Subcutaneous abdominal adipose tissue (tissue), 5 donors: ENCODE results near the gene REM2.
"Not testable (repeated sequence)": the region's sequence is repeated elsewhere in the genome, so short reads cannot be mapped to it uniquely, and the experiment has no call there.

Experiments used
- H3K27ac ChIP-seq: one replicate; pipeline ENCODE4 v1.7.0; 2013; ENCODE audit warnings: low read depth, mild to moderate bottlenecking, inconsistent platforms, low read length, moderate library complexity
- H3K27me3 ChIP-seq, 5 donors: one replicate each; pipeline ENCODE4 v1.7.0; 2013; ENCODE audit warnings: low read length in 5 of 5, inconsistent platforms in 1 of 5; ENCODE audit not compliant: control insufficient read depth in 5 of 5, insufficient read depth in 4 of 5
- H3K36me3 ChIP-seq, 5 donors: one replicate each; pipeline ENCODE4 v1.7.0; 2013; ENCODE audit warnings: low read length in 5 of 5; ENCODE audit not compliant: control insufficient read depth in 5 of 5, insufficient read depth in 5 of 5
- H3K4me1 ChIP-seq, 5 donors: one replicate each; pipeline ENCODE4 v1.7.0; 2013; ENCODE audit warnings: low read length in 5 of 5, mild to moderate bottlenecking in 3 of 5, moderate library complexity in 1 of 5; ENCODE audit not compliant: control insufficient read depth in 5 of 5, insufficient read depth in 5 of 5
- H3K4me3 ChIP-seq, 5 donors: one replicate each; pipeline ENCODE4 v1.7.0; 2013; ENCODE audit warnings: low read length in 5 of 5, low read depth in 1 of 5
- H3K9ac ChIP-seq, 5 donors: one replicate each; pipeline ENCODE4 v1.7.0; 2013; ENCODE audit warnings: low read length in 5 of 5, mild to moderate bottlenecking in 4 of 5, moderate library complexity in 3 of 5
- H3K9me3 ChIP-seq, 5 donors: one replicate each; pipeline ENCODE4 v1.7.0; 2013; ENCODE audit warnings: low read length in 5 of 5; ENCODE audit not compliant: control insufficient read depth in 5 of 5
- donor health status: healthy.
- donor health status: healthy.
- donor health status: healthy.
- donor health status: healthy.
- donor health status: healthy.

REM2 gene

DNA sequence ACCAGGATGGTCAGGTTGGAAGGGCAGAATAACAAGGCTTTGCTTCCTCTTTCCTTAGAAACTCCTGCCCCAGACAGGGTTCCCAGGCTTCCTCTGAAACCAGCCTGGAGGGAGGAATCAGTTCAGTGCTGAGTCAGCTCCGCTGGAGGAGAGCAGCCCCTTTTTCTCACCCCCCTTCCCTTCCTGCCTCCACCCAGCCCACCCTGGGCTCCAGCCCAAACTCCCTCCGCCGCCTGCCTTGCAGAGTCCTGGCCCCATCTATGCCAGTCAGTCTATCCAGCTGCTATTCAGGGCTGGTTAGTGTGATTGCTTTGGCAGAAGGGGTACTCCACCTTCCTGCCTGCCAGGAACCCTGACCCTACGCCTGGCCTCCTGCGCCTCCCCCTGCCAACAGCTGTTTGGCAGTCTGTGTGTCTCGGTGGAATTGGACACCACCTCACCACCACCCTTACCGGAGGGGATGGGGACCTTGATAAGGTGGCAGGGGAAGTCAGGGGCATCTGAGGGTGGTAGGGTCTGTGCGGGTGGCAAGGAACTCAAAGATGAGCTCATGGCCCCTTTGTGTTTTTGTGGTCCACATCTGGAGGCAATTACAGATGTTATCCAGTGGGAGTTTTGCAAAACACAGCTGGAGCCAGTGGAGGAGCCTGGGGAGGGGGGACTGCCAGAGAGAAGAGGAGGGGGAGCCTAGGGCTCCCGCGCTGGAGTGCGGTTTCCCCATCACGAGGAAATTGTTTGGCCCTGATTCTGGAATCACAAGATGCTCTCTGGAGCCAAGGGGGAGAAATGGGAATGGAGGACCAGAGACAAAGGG, 34.5 kb upstream of the REM2 start:
- Histone ChIP-seq H3K4me3 (peak overlapping the region in 4 of 5 donors; percentile 17 to 36 (median 28)), H3K9ac (peak overlapping the region; percentile 24 to 58 (median 44)), H3K36me3 (peaks cover 0 to 36% (median 33%) of the 10 kb centered on the region in 5 donors), H3K27ac (peak overlapping the region; percentile 88), H3K4me1 (peaks cover 24 to 76% (median 72%) of the 10 kb centered on the region in 5 donors), H3K9me3 (no peaks in the 10 kb centered on the region), H3K27me3 (no peaks in the 10 kb centered on the region)

DNA sequence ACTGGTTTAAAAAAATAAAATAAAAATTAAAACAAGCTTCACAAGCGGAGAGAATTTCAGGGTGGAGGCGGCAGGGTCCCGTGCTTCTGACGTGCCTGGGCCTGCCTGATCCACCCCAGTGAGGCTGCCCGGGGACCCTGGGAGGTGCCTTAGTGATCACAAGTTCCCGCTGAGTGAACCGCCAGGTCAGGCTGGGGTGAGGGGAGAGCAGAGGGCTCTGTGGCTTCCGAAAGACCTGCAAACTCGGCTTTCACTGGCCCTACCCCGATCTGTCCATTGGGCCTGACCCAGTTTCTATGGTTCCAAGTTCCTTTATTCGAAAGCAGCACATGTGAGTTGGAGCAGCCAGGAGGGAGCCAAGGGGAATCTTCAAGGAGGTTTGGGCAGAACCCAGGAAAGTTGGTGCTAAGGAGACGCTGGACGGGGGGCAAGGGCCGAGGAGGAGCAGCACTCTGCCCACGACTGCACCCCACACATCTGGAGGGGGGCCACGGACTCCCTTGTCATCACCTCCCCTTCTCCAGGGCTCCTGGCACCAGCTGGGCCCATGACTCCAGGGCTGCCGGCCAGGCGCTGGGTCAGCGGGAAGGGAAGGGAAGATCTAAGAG, 33.7 kb upstream of the REM2 start:
- Histone ChIP-seq H3K36me3 (peaks cover 0 to 28% (median 26%) of the 10 kb centered on the region in 5 donors), H3K27me3 (no peaks in the 10 kb centered on the region), H3K9ac (peak overlapping the region in 3 of 5 donors; percentile 24 to 60 (median 46)), H3K27ac (peak overlapping the region; percentile 88), H3K4me1 (peaks cover 24 to 76% (median 72%) of the 10 kb centered on the region in 5 donors), H3K9me3 (no peaks in the 10 kb centered on the region), H3K4me3 (peak overlapping the region in 2 of 5 donors; percentile 11 to 33)

DNA sequence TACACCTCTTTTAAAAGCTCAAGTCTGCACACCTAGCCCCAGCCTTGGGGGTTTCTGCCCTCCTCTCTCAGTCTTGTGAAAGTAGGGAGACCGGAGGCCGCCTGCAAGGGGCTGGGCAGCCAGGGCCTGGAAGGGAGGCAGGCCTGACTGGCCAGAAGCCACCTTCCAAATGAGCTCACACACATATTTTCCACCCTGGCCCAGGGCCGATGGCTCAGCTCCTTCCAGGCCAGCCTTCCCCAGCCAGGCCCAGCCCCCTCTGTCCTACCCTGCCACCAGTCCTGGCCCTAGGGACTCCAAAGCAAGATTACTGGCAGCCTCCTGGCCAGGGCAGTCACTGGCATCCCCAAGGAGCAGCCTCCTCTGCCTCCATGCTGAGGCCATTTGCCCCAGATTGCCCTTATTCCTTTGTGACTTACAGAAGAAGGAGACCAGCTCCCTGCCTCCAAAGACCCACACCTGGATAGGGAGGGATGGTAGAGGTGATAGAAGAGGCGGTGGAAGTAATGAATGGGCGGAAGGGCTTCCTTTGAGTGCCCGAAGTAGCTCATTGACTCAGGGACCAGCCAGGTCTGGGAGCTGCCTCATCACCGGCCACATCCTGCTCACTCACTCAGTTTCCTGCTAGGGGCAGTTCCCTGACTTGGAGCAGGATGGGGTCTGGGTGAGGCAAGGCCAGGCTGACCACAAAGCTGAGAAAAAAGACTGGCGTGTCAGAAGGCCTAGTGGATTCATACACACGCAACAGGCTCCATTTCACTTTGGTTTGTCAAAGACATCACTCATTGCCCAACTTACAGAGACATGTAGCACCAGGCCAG, 31.9 kb upstream of the REM2 start:
- Histone ChIP-seq H3K4me1 (peaks cover 21 to 65% (median 61%) of the 10 kb centered on the region in 5 donors), H3K4me3 (peak overlapping the region in 2 of 5 donors; percentile 10 to 32)

GRCh38 chr14:22852178-22852577, 30.8 kb upstream of the REM2 start:
- H3K4me3 ChIP-seq, H3K9ac ChIP-seq, H3K9me3 ChIP-seq, H3K27me3 ChIP-seq, H3K36me3 ChIP-seq: not testable (repeated sequence)
- peak overlapping the region; percentile 88 for H3K27ac ChIP-seq
- H3K4me1 ChIP-seq = peaks cover 21 to 55% (median 51%) of the 10 kb centered on the region in 5 donors

More for the DNA sequence above, 31.9 kb upstream of the REM2 start:
- H3K9ac ChIP-seq = peak overlapping the region in 3 of 5 donors; percentile 35 to 60 (median 58)
- peak overlapping the region; percentile 88 for H3K27ac ChIP-seq
- no peaks in the 10 kb centered on the region for H3K27me3 ChIP-seq
- peaks cover 0 to 10% (median 8%) of the 10 kb centered on the region in 5 donors for H3K36me3 ChIP-seq
- no peaks in the 10 kb centered on the region for H3K9me3 ChIP-seq

DNA sequence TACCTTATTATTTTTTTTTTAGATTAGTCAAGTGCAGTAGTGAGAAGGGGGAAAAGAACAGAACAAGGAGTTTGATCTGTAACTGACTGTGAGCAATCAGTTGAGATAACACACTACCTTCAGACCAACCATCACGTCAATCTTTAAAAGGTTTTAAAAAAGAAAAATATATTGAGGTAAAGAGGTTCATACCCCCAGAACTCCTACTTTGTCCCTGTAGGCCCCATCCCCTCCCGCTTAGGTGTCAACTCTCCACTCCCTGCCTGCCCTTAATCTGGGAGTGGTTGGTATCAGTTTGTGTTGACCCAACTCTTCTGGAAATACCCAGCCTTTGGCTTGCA, 30.5 kb upstream of the REM2 start:
- H3K27ac ChIP-seq = no peak overlapping the region
- H3K4me1 ChIP-seq = peaks cover 21 to 55% (median 51%) of the 10 kb centered on the region in 5 donors
- H3K9ac ChIP-seq = no peak overlapping the region
- peaks cover 0 to 3% (median 0%) of the 10 kb centered on the region in 5 donors for H3K9me3 ChIP-seq
- H3K36me3 ChIP-seq = no peaks in the 10 kb centered on the region
- no peak overlapping the region for H3K4me3 ChIP-seq
- no peaks in the 10 kb centered on the region for H3K27me3 ChIP-seq

DNA sequence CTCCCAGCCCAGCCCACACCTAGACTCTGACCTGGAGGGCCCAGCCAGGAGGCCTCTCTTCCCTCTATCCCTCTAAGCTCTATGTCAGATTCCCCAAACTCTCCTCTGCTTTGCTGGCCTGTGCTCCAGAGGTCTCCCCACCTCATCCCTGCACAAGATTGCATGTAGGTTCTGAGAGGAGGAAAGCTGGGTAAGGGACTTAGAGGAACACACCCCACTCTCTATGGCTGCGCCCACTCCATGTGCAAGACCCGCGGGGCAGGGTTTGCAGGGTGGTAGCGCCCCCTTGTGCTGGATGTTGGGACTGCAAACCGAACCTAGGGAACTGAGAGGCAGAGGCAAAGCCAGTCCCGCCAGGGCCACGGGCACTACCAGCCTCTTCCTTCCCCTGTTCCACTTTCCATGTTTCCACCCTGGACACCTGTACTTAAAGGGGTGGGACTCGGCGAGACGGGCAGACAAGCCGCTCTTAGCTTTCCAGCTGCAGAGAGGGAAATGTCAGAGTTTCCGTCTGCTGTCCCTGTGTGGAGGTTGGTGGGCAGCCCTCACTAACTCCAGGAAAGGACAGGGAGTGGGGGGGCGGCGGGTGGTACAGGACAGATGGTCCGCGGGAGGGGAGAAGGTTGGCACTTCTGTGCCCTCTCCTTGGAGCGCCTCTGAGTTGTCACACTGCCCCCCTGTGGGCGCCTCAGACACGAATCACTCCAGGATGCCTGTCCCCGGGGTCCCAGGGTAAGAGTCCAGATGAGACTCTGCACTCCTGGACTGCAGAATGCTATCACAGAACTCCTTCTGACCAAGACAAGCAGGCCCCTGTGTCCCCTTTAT, 29.9 kb upstream of the REM2 start:
- Histone ChIP-seq H3K36me3 (no peaks in the 10 kb centered on the region), H3K27me3 (no peaks in the 10 kb centered on the region), H3K9me3 (peaks cover 0 to 3% (median 0%) of the 10 kb centered on the region in 5 donors), H3K27ac (no peak overlapping the region), H3K4me1 (peaks cover 18 to 49% (median 45%) of the 10 kb centered on the region in 5 donors), H3K4me3 (peak overlapping the region; percentile 54 to 80 (median 55)), H3K9ac (peak overlapping the region in 3 of 5 donors; percentile 56 to 79 (median 66))

DNA sequence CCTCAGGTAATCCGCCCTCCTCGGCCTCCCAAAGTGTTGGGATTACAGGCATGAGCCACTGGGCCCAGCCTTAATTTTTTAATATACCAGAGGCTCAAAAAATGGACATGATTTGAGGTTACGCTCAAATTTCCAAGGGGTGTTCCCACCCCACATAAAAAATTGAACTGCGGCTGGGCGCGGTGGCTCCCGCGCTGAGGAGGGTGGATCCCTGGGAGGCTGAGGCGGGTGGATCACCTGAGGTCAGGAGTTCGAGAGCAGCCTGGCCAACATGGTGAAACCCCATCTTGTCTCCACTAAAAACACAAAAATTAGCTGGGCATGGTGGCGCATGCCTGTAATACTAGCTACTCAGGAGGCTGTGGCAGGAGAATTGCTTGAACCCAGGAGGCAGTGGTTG, 28.7 kb upstream of the REM2 start:
- not testable (repeated sequence) for H3K27me3 ChIP-seq, H3K36me3 ChIP-seq, H3K9ac ChIP-seq, H3K4me3 ChIP-seq, H3K27ac ChIP-seq, H3K9me3 ChIP-seq
- peaks cover 10 to 37% (median 33%) of the 10 kb centered on the region in 5 donors for H3K4me1 ChIP-seq

DNA sequence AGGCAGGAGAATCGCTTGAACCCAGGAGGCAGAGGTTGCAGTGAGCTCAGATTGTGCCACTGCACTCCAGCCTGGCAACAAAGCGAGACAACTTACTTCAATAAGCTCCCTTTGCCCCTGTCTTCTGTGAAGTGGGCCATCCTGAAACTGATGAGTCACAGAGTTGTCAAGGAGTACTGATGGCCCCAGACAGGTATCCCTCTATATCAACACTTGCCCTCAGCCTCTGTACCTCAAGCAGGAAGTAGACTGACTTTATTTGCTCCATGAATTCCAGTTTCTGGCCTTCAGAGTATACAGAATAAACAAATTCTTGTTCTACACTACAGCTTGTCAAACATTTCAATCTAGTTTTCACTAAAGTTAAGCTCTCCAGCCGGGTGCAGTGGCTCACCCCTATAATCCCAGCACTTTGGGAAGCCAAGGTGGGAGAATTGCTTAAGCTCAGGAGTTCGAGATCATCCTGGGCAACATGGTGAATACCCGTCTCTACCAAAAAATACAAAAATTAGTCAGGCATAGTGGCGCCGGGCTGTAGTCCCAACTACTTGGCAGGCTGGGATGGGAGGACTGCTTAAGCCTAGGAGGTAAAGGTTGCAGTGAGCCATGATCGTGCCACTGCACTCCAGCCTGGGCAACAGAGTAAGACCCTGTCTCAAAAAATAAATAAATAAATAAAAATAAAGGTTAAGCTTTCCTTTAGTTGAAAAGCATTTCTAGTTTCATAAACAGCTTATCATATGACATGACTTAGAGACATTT, 27.9 kb upstream of the REM2 start:
- Histone ChIP-seq H3K36me3 (no peaks in the 10 kb centered on the region), H3K27ac (no peak overlapping the region), H3K4me3 (no peak overlapping the region), H3K9me3 (peaks cover 0 to 3% (median 0%) of the 10 kb centered on the region in 5 donors), H3K9ac (no peak overlapping the region), H3K27me3 (no peaks in the 10 kb centered on the region), H3K4me1 (peaks cover 8 to 29% (median 25%) of the 10 kb centered on the region in 5 donors)

- no peak overlapping the region for H3K27ac ChIP-seq
- H3K4me1 ChIP-seq = peaks cover 4 to 16% (median 12%) of the 10 kb centered on the region in 5 donors
- H3K36me3 ChIP-seq = no peaks in the 10 kb centered on the region
- H3K9me3 ChIP-seq = peaks cover 0 to 3% (median 0%) of the 10 kb centered on the region in 5 donors
- H3K4me3 ChIP-seq = no peak overlapping the region
- no peaks in the 10 kb centered on the region for H3K27me3 ChIP-seq
- H3K9ac ChIP-seq = no peak overlapping the region
Observed at GRCh38 chr14:22856428-22856827, 26.6 kb upstream of the REM2 start.
